Measurements from ENCODE around the gene ASGR1.
A peak's percentile ranks its signal among the peaks of the same experiment; 100 is the strongest.

ASGR1 gene

GRCh38 chr17:7203391-7203790 is 24.2 kb upstream of the ASGR1 start:
- H3K9me3 ChIP-seq (ENCODE audit: control insufficient read depth, low read length): no peaks in the 10 kb centered on the region
- H3K4me3 ChIP-seq (ENCODE audit: low read length): no peak overlapping the region
- peaks cover 31% of the 10 kb centered on the region for H3K36me3 ChIP-seq (ENCODE audit: control insufficient read depth, insufficient read depth, low read length, severe bottlenecking)

GRCh38 chr17:7196651-7197401 is 17.7 kb upstream of the ASGR1 start:
- Histone ChIP-seq H3K9me3 (ENCODE audit: control insufficient read depth, low read length) (no peaks in the 10 kb centered on the region), H3K4me3 (ENCODE audit: low read length) (no peak overlapping the region), H3K27me3 (replicated peaks; ENCODE audit: control insufficient read depth, insufficient read depth, low read length) (no peaks in the 10 kb centered on the region), H3K36me3 (ENCODE audit: control insufficient read depth, insufficient read depth, low read length, severe bottlenecking) (peaks cover 49% of the 10 kb centered on the region), H3K9ac (ENCODE audit: low read length) (no peak overlapping the region), H3K4me1 (ENCODE audit: control insufficient read depth, insufficient read depth, low read length) (no peaks in the 10 kb centered on the region)
- DNase-seq (ENCODE audit: low read depth): no peak

More at GRCh38 chr17:7203391-7203790, 24.2 kb upstream of the ASGR1 start:
- Histone ChIP-seq H3K4me1 (ENCODE audit: control insufficient read depth, insufficient read depth, low read length) (peaks cover 7% of the 10 kb centered on the region), H3K27me3 (replicated peaks; ENCODE audit: control insufficient read depth, insufficient read depth, low read length) (no peaks in the 10 kb centered on the region), H3K9ac (ENCODE audit: low read length) (no peak overlapping the region)
- no peak for DNase-seq (ENCODE audit: low read depth)

- peaks cover 44% of the 10 kb centered on the region for H3K36me3 ChIP-seq (ENCODE audit: control insufficient read depth, insufficient read depth, low read length, severe bottlenecking)
Observed at GRCh38 chr17:7195971-7196370, 16.8 kb upstream of the ASGR1 start.

GRCh38 chr17:7192271-7192937 is 13.2 kb upstream of the ASGR1 start:
- peaks cover 38% of the 10 kb centered on the region for H3K36me3 ChIP-seq (ENCODE audit: control insufficient read depth, insufficient read depth, low read length, severe bottlenecking)
- no peak for DNase-seq (ENCODE audit: low read depth)
- H3K27me3 ChIP-seq (replicated peaks; ENCODE audit: control insufficient read depth, insufficient read depth, low read length): no peaks in the 10 kb centered on the region

More at GRCh38 chr17:7195971-7196370, 16.8 kb upstream of the ASGR1 start:
- Histone ChIP-seq H3K27me3 (replicated peaks; ENCODE audit: control insufficient read depth, insufficient read depth, low read length) (no peaks in the 10 kb centered on the region), H3K9ac (ENCODE audit: low read length) (no peak overlapping the region), H3K9me3 (ENCODE audit: control insufficient read depth, low read length) (no peaks in the 10 kb centered on the region), H3K4me1 (ENCODE audit: control insufficient read depth, insufficient read depth, low read length) (no peaks in the 10 kb centered on the region), H3K4me3 (ENCODE audit: low read length) (no peak overlapping the region)
- DNase-seq (ENCODE audit: low read depth): no peak

GRCh38 chr17:7191571-7192270 is 12.6 kb upstream of the ASGR1 start:
- peak; percentile 46 for DNase-seq (ENCODE audit: low read depth)
- Histone ChIP-seq H3K27me3 (replicated peaks; ENCODE audit: control insufficient read depth, insufficient read depth, low read length) (no peaks in the 10 kb centered on the region), H3K9ac (ENCODE audit: low read length) (no peak overlapping the region), H3K4me3 (ENCODE audit: low read length) (no peak overlapping the region), H3K36me3 (ENCODE audit: control insufficient read depth, insufficient read depth, low read length, severe bottlenecking) (peaks cover 33% of the 10 kb centered on the region), H3K4me1 (ENCODE audit: control insufficient read depth, insufficient read depth, low read length) (no peaks in the 10 kb centered on the region), H3K9me3 (ENCODE audit: control insufficient read depth, low read length) (no peaks in the 10 kb centered on the region)

More at GRCh38 chr17:7192271-7192937, 13.2 kb upstream of the ASGR1 start:
- no peaks in the 10 kb centered on the region for H3K9me3 ChIP-seq (ENCODE audit: control insufficient read depth, low read length)
- H3K4me3 ChIP-seq (ENCODE audit: low read length): no peak overlapping the region
- no peaks in the 10 kb centered on the region for H3K4me1 ChIP-seq (ENCODE audit: control insufficient read depth, insufficient read depth, low read length)
- H3K9ac ChIP-seq (ENCODE audit: low read length): no peak overlapping the region

GRCh38 chr17:7191069-7191468 is 11.9 kb upstream of the ASGR1 start:
- Histone ChIP-seq H3K9me3 (ENCODE audit: control insufficient read depth, low read length) (no peaks in the 10 kb centered on the region), H3K9ac (ENCODE audit: low read length) (no peak overlapping the region), H3K4me3 (ENCODE audit: low read length) (no peak overlapping the region), H3K27me3 (replicated peaks; ENCODE audit: control insufficient read depth, insufficient read depth, low read length) (no peaks in the 10 kb centered on the region), H3K36me3 (ENCODE audit: control insufficient read depth, insufficient read depth, low read length, severe bottlenecking) (peaks cover 27% of the 10 kb centered on the region), H3K4me1 (ENCODE audit: control insufficient read depth, insufficient read depth, low read length) (no peaks in the 10 kb centered on the region)
- no peak for DNase-seq (ENCODE audit: low read depth)

GRCh38 chr17:7190276-7190917 is 11.2 kb upstream of the ASGR1 start:
- DNase-seq (ENCODE audit: low read depth): no peak
- H3K4me1 ChIP-seq (ENCODE audit: control insufficient read depth, insufficient read depth, low read length): no peaks in the 10 kb centered on the region
- peaks cover 20% of the 10 kb centered on the region for H3K36me3 ChIP-seq (ENCODE audit: control insufficient read depth, insufficient read depth, low read length, severe bottlenecking)
- no peak overlapping the region for H3K9ac ChIP-seq (ENCODE audit: low read length)
- H3K27me3 ChIP-seq (replicated peaks; ENCODE audit: control insufficient read depth, insufficient read depth, low read length): no peaks in the 10 kb centered on the region
- H3K4me3 ChIP-seq (ENCODE audit: low read length): no peak overlapping the region
- no peaks in the 10 kb centered on the region for H3K9me3 ChIP-seq (ENCODE audit: control insufficient read depth, low read length)

GRCh38 chr17:7186241-7186640 is 7.1 kb upstream of the ASGR1 start:
- no peak for DNase-seq (ENCODE audit: low read depth)
- Histone ChIP-seq H3K9ac (ENCODE audit: low read length) (no peak overlapping the region), H3K9me3 (ENCODE audit: control insufficient read depth, low read length) (no peaks in the 10 kb centered on the region), H3K4me3 (ENCODE audit: low read length) (no peak overlapping the region), H3K36me3 (ENCODE audit: control insufficient read depth, insufficient read depth, low read length, severe bottlenecking) (peaks cover 4% of the 10 kb centered on the region), H3K27me3 (replicated peaks; ENCODE audit: control insufficient read depth, insufficient read depth, low read length) (no peaks in the 10 kb centered on the region), H3K4me1 (ENCODE audit: control insufficient read depth, insufficient read depth, low read length) (no peaks in the 10 kb centered on the region)

GRCh38 chr17:7184647-7185046 is 5.5 kb upstream of the ASGR1 start:
- no peaks in the 10 kb centered on the region for H3K9me3 ChIP-seq (ENCODE audit: control insufficient read depth, low read length)
- no peak overlapping the region for H3K4me3 ChIP-seq (ENCODE audit: low read length)
- no peaks in the 10 kb centered on the region for H3K36me3 ChIP-seq (ENCODE audit: control insufficient read depth, insufficient read depth, low read length, severe bottlenecking)
- H3K9ac ChIP-seq (ENCODE audit: low read length): no peak overlapping the region
- H3K4me1 ChIP-seq (ENCODE audit: control insufficient read depth, insufficient read depth, low read length): no peaks in the 10 kb centered on the region
- H3K27me3 ChIP-seq (replicated peaks; ENCODE audit: control insufficient read depth, insufficient read depth, low read length): no peaks in the 10 kb centered on the region
- DNase-seq (ENCODE audit: low read depth): no peak

- Histone ChIP-seq H3K4me1 (ENCODE audit: control insufficient read depth, insufficient read depth, low read length) (no peaks in the 10 kb centered on the region), H3K9me3 (ENCODE audit: control insufficient read depth, low read length) (no peaks in the 10 kb centered on the region), H3K27me3 (replicated peaks; ENCODE audit: control insufficient read depth, insufficient read depth, low read length) (no peaks in the 10 kb centered on the region), H3K36me3 (ENCODE audit: control insufficient read depth, insufficient read depth, low read length, severe bottlenecking) (no peaks in the 10 kb centered on the region), H3K4me3 (ENCODE audit: low read length) (no peak overlapping the region), H3K9ac (ENCODE audit: low read length) (no peak overlapping the region)
- DNase-seq (ENCODE audit: low read depth): no peak
Observed at GRCh38 chr17:7184091-7184488, 4.9 kb upstream of the ASGR1 start.

Measured in adipocyte (in vitro differentiated cells).